ENCODE measurements around the gene SLC22A1. TPM values are rescaled to one million over a fixed set of nuclear protein-coding genes. Genes with fewer than 3 reads are reported as not detected.

Gene SLC22A1
- total and polyA plus RNA-seq, 2 of the 4 experiments (the other 2 are of a cell fraction), result 0.10 TPM; not detected in 1

DNA sequence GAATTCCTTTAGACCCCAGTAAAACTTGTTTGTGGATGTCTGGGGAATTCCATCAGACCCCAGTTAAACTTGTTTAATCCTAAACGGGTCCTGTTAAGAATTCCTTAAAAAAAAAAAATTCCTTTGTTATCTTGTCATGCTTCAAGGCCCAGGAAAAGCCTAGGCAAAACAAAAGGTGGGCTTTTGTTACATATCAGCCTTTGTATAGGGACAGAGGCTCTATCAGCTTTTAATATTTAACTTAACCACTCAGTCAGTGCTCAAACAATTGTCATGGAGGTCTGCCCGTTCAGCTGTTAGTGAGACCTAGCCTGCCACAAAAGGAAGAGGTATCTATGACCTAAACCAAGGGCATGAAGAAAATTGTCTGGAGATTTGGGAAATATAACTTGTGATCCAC lies 53.1 kb downstream of the SLC22A1 start:
- no peak overlapping the region for H2AFZ ChIP-seq (replicated peaks; ENCODE audit: low read length, poor library complexity)
- no peak overlapping the region for H2BK20ac ChIP-seq (ENCODE audit: low read depth, low read length)
- H4K8ac ChIP-seq (ENCODE audit: low read depth in 2 of 2, low read length in 2 of 2), result no peak overlapping the region
- no peak overlapping the region for H3K23ac ChIP-seq (ENCODE audit: low read depth, low read length)
- H2BK5ac ChIP-seq (ENCODE audit: low read depth, low read length, poor library complexity, severe bottlenecking), result no peak overlapping the region
- H3K9me3 ChIP-seq (ENCODE audit: control insufficient read depth, insufficient read depth, low read length), result no peaks in the 10 kb centered on the region
- H3K4ac ChIP-seq (ENCODE audit: low read depth, low read length), result no peak overlapping the region
- H2AK5ac ChIP-seq (ENCODE audit: low read depth, low read length), result no peak overlapping the region
- H3K56ac ChIP-seq (ENCODE audit: extremely low read depth, insufficient read depth, low read length), result no peak overlapping the region
- H3K18ac ChIP-seq (ENCODE audit: low read depth, low read length), result no peak overlapping the region
- no peak overlapping the region for H2BK120ac ChIP-seq (ENCODE audit: low read depth, low read length)
- ChIA-PET CTCF (no interaction called here), POLR2A (ENCODE audit: unreplicated experiment) (no interaction called here)
- no peak overlapping the region for H3K14ac ChIP-seq (replicated peaks; ENCODE audit: low read depth, low read length)
- no TSS peak for BruUV-seq (replicated peaks)
- no peak for DNase-seq
- TF ChIP-seq MXI1 (IDR thresholded peaks at IDR 0.05; ENCODE audit: borderline replicate concordance, low read depth, low read length) (no peak), SMC3 (IDR thresholded peaks at IDR 0.05; ENCODE audit: low read depth, low read length) (no peak)
- H2AK9ac ChIP-seq (replicated peaks; ENCODE audit: low read depth, low read length, poor library complexity), result no peak overlapping the region
- H3K36me3 ChIP-seq (ENCODE audit: control insufficient read depth, insufficient read depth, low read length), result no peaks in the 10 kb centered on the region
- no peaks in the 10 kb centered on the region for H3K79me1 ChIP-seq (ENCODE audit: low read depth in 1 of 2, low read length in 2 of 2)
- H3K4me3 ChIP-seq (ENCODE audit: insufficient read depth, low read depth, low read length), result no peak overlapping the region
- no peak overlapping the region for H4K5ac ChIP-seq (ENCODE audit: low read depth, low read length)
- intact Hi-C loops (cut with micrococcal nuclease), result no loop called here
- no peaks in the 10 kb centered on the region for H3K9me1 ChIP-seq (ENCODE audit: insufficient read depth, low read length)
- H3K27ac ChIP-seq (ENCODE audit: insufficient read depth, low read length), result no peak overlapping the region
- in situ Hi-C loops (cut with MboI; ENCODE audit: low sequenced_read_pairs), result no loop called here
- H4K20me1 ChIP-seq (ENCODE audit: insufficient read depth, low read length), result no peaks in the 10 kb centered on the region
- no CpG with 5 or more reads among the region's 2 CpGs for WGBS, 2 experiments (ENCODE audit: extremely low coverage in 2 of 2, insufficient read length in 1 of 2)
- no peak overlapping the region for H4K91ac ChIP-seq (ENCODE audit: insufficient read depth, low read depth, low read length)
- dilution Hi-C loops (cut with HindIII; ENCODE audit: low sequenced_read_pairs, unreplicated experiment), result no loop called here
- H3K27me3 ChIP-seq (ENCODE audit: control insufficient read depth, insufficient read depth, low read length), result no peaks in the 10 kb centered on the region
- no peak overlapping the region for H3K9ac ChIP-seq (ENCODE audit: low read depth, low read length)
- no peak overlapping the region for H3K4me2 ChIP-seq (ENCODE audit: low read depth, low read length)
- H3K4me1 ChIP-seq (ENCODE audit: control insufficient read depth, insufficient read depth, low read length), result no peaks in the 10 kb centered on the region
- no peak overlapping the region for H2BK15ac ChIP-seq (ENCODE audit: low read depth, low read length)
- ATAC-seq (ENCODE audit: low read depth), result no peak
